ENCODE results near the gene SUFU.
"Not testable (repeated sequence)": the region's sequence is repeated elsewhere in the genome, so short reads cannot be mapped to it uniquely, and the experiment has no call there.

The SUFU gene

DNA sequence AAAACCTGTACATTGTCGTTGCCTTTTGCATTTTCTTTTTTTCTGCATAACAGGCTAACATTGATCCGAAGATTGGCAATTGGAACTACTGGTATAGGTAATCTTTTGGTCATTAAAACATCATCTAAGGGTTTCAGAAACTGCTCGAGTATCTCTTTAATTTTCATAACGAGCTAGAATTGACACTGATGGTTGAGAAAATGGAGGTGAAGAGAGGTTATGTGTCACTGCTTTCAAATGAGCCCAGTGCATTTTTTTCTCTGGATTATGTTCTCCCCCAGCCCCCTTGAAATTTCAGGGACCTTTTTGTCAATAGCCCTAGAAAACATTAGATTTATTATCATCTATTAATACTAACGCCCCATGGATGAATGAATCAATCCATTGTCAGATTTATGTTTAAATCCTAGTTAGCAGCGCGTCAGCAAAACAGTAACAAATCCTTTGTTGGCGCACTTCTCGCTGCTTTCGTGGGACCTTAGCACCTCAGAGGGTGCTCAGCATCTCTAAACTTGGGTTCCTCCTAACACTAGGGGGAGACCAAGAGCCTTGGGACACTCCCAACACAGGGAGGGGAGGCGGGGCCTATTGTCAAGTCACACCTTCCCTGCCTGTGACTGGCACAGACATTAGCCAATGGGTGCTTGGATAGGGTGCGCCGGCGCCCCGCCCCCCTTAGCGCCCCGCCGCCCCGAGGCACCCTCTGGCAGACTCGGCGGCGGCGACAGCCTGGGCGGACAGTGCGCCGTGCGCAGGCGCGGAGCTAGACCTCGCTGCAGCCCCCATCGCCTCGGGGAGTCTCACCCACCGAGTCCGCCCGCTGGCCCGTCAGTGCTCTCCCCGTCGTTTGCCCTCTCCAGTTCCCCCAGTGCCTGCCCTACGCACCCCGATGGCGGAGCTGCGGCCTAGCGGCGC is at the start of gene SUFU:
TSS of gene SUFU (plus strand) at position 709 of the 915 bp plus-strand sequence. CDS start at position 890, 181 bp downstream.
- peak; percentile 96 for FAIRE-seq
- peak; percentile 87 for DNase-seq (ENCODE audit: extremely low spot score, insufficient read length, low read depth)

DNA sequence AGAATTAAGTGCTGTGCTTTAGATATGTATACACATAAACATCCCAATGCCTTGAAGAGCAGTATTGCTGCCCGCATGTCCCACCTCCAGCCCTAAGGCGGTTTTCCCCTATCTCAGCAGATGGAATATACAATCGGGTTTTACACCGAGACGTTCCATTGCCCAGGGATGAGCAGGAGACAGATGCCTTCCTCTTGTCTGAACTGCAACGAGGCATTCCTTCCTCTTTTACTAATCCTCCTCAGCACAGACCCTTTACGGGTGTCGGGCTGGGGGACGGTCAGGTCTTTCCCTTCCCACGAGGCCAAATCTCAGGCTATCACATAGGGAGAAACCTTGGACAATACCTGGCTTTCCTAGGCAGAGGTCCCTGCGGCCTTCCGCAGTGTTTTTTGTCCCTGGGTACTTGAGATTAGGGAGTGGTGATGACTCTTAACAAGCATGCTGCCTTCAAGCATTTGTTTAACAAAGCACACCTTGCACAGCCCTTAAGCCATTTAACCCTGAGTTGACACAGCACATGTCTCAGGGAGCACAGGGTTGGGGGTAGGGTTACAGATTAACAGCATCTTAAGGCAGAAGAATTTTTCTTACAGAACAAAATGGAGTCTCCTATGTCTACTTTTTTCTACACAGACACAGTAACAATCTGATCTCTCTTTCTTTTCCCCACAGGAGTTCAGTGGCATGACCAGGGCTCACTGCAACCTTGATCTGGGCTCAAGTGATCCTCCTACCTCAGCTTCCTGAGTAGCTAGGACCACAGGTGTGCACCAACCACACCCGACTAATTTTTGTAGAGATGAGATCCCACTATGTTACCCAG is 48.9 kb upstream of the SUFU start:
- not testable (repeated sequence) for FAIRE-seq; DNase-seq (ENCODE audit: extremely low spot score, insufficient read length, low read depth)

DNA sequence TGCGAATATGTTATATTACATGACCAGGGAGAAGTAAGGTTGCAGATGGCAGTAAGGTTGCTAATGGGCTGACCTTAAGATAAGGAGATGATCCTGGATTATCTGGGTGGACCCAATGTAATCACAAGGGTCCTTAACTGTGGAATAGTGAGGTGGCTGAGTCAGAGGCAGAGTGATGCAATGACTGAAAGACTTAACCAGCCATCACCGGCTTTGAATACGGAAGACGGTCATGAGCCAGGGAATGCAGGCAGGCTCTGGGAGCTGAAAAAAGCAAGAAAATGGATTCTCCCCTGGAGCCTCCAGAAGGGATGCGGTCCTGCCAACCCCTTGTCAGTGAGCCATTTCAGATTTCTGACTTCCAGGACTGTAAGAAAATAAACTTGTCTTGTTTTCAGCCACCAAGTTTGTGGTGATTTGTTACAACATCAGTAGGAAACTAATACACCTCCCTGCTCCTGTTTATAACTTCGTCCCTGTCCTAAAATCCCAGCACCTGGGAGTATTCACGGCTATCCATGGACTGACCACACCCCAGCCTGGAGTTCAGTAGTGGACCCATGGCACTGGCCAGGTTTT is 47.8 kb upstream of the SUFU start:
- no peak for DNase-seq (ENCODE audit: extremely low spot score, insufficient read length, low read depth)

DNA sequence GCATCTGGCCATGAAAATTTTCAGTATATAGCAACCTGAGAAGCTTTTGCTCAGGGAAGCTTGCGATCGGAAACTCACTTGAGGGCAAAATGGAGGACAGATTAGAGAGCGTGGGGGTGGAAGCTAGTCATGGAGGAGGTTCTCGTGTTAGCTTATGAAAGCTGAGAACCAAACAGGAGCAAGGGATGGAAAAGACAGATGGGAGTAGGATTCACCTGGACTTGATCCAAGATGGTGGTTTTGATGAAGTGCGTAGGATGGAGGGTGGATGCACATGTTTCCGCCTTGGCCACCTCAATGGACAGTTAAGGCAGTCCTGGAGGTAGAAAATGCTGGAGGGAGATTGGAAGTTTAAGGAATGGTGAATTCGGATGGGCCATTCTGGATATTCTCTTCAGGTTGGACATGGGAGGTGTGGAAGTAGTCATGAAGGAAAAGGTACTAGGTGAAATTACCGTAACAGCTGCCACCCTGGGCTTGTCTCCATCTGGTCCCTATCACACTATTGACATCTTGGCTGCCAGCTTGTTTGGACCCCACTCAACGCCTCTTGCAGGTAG is 46.1 kb upstream of the SUFU start:
- DNase-seq (ENCODE audit: extremely low spot score, insufficient read length, low read depth) (no peak), FAIRE-seq (no peak)

More for the DNA sequence above, 47.8 kb upstream of the SUFU start:
- no peak for FAIRE-seq

DNA sequence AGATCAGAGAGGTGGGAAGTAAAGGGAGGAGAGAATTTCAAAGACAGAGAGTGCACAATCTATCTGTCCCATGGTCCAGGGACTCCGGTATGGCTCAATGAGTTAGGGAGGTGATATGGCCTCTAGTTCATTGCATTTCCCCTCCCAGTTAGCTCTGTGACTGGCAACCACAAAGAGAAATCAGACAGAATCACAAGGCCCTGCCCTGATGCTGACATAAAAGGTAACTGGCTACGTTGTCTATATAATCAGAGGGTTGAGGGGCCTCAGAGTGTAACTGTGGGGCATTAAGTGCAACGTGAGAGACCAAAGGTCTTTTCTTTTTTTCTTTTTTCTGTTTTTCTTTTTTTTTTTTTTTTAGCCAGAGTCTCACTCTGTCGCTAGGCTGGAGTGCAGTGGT is 45.1 kb upstream of the SUFU start:
- FAIRE-seq (no peak), DNase-seq (ENCODE audit: extremely low spot score, insufficient read length, low read depth) (no peak)

DNA sequence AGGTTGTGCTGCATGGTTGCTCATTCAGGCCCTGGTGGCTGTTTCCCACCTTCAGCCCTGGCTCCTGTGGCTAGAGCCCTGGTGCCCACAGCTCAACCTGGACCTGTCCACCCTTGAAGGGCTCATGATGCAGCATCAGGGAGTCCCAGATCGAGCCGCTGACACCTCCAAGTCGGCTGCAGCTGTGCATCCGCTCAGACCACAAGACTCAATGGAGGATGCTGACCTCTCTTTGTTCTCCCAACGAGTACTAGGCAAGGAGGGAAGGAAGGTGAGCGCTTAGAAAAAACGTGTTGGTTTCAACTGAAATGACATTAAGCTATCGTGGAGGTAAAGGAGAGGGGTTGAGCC is 43.0 kb upstream of the SUFU start:
- FAIRE-seq, result no peak
- no peak for DNase-seq (ENCODE audit: extremely low spot score, insufficient read length, low read depth)

DNA sequence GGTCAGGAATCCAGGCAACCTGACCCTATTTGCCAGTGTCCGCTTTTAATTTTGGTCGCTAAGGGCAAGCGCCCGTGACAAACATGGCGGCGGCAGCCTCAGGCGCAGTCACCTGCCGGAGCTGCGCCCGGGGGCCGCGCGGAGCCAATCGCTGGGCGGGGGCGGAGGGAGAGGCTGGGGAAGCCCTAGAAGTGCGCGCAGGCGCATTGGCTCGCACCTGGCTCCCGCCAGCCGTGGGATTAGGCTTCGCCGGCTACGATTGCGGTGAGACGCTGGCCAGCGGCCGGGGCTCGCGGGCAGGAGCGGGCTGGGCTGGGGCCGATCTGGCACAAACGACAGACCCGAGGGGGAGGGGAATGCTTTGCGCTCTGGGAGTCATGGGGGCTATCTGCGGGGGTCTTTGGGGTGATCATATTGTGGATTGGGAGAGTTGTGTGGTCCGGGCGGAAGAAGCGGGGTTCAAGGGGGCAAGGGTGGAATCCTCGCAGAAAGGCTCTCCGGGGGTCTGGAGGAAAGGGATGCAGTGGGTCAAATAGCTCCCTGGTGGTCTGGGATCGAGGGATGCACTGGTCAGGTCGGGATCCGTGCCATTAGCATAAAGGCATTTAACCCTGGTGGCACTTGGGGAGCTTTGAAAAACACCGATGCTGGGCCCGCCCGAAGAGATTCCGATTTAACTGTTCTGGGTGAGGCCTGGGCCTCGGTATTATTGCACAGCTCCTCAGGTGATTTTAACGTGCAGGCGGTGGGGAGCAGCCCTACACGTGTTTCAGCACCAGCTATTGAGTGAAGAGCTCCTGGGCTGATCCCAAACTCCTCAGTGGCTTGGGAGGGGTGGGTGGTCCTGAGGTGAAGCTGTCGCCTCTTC is 42.4 kb upstream of the SUFU start:
- FAIRE-seq, result peak; percentile 81
- DNase-seq (ENCODE audit: extremely low spot score, insufficient read length, low read depth), result peak; percentile 99

DNA sequence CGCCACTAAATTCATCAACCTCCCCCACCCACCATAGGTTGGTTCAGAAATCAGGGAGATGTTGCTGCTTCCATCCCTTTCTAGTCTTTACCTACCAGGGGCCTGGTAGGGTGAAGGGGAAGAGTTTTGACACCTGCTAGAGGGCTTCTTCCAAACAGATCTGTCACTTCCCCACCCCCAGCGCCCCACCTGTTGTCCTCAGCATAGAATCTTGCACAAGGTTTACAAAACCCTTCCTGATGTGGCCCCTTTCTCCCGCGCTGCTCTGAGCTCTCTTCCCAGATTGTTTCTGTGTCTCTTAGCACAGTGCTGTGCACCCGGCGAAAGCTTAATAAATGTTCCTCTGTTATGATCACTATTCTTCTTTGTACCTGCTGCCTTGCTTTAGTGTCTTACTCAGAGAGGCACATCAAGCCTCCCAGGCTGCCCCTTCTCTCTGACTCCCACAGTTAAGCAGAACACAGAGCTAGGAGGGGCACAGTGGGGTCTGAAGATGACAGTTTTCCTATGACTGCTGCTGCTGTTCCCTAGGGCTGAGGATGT is 41.2 kb upstream of the SUFU start:
- FAIRE-seq (no peak), DNase-seq (ENCODE audit: extremely low spot score, insufficient read length, low read depth) (no peak)

DNA sequence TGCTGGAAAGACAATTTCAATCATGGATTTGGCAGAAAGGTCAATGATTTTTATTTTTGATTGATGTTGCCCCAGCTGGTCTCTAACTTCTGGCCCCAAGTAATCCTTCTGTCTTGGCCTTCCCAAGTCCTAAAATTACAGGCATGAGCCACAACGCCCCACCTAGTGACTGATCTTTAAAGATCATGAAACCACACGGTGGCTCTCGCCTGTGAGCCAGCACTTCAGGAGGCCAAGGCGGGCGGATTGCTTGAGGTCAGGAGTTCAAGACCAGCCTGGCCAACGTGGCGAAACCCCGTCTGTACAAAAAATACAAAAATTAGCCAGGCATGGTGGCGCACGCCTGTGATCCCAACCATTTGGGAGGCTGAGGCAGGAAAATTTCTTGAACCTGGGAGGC is 39.8 kb upstream of the SUFU start:
- FAIRE-seq (no peak), DNase-seq (ENCODE audit: extremely low spot score, insufficient read length, low read depth) (no peak)

DNA sequence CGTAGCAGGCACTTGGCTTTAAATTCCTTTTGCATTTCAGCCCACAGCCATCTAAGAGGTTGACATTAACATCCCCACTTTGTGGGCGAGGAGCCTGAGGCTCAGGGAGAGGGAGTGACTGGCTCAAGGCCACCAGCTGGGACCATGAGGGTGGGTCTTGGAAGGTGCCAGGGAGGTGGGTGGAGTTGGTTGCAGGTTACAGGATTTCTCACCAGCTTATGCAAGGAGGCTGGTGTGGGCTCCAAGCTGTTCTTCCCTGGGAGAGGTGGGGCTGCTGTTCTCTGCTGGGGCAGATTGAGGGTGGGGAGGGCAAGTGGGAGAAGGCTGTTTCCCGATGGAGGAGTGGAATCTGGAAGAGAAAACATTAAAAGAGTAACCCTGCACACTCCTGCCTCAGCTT is 38.3 kb upstream of the SUFU start:
- FAIRE-seq (no peak), DNase-seq (ENCODE audit: extremely low spot score, insufficient read length, low read depth) (no peak)

DNA sequence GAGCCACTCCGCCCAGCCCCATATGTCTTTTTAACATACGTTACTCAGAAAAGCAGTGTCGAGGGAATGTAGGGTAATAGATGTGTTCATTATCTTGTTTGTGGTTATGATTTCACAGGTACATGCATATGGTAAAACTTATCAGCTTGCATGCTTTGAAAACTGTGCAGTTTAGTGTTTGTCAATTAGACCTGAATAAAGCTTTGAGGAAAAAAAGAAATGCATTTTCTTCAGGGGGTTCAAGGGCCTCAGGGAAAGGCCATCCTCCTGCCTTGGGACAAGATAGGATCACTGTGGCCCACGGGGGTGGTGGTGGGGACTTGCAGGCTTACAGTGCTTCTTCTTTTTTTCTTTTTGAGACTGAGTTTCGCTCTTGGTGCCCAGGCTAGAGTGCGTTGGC is 36.5 kb upstream of the SUFU start:
- FAIRE-seq (no peak), DNase-seq (ENCODE audit: extremely low spot score, insufficient read length, low read depth) (no peak)

DNA sequence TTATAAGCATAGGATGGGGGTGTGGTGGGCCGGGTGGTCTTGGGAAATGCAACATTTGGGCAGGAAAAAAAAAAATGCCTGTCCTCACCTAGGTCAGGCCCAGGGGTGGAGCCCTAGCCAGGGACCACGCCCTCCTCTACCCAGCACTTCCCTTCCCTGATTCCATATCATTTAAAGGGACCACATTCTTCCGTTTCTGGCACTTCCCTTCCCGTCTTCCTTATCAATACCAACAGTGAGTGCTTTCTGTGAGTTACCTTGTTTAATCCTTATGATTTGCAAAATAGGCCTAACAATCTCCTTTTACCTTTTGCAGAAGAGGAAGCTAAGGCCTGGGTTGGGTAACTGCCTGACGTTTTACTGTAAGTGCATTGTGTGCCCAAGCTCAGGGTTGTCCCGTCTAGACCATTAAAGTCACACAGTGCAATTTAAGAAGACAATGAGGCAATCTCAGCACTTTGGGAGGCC is 35.8 kb upstream of the SUFU start:
- FAIRE-seq (no peak), DNase-seq (ENCODE audit: extremely low spot score, insufficient read length, low read depth) (no peak)

DNA sequence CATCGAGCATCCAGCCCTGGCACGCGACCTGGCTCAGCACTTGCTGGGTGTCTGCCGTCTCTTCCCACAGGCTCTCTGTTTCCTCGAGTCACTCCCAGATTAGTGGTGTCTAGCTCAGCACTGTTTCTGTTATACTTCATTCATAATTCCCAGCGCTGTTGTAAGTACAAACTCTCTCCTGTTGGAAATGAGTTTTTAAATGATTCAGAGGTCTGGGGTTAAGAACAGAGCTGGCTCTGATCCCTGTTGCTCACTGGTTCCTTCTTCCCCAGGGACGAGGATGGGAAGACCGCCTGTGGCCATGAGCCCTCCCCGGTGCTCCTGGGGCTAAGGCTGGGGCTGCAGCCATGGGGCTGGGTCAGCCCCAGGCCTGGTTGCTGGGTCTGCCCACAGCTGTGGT is 35.1 kb upstream of the SUFU start:
- DNase-seq (ENCODE audit: extremely low spot score, insufficient read length, low read depth), result no peak
- FAIRE-seq, result no peak

DNA sequence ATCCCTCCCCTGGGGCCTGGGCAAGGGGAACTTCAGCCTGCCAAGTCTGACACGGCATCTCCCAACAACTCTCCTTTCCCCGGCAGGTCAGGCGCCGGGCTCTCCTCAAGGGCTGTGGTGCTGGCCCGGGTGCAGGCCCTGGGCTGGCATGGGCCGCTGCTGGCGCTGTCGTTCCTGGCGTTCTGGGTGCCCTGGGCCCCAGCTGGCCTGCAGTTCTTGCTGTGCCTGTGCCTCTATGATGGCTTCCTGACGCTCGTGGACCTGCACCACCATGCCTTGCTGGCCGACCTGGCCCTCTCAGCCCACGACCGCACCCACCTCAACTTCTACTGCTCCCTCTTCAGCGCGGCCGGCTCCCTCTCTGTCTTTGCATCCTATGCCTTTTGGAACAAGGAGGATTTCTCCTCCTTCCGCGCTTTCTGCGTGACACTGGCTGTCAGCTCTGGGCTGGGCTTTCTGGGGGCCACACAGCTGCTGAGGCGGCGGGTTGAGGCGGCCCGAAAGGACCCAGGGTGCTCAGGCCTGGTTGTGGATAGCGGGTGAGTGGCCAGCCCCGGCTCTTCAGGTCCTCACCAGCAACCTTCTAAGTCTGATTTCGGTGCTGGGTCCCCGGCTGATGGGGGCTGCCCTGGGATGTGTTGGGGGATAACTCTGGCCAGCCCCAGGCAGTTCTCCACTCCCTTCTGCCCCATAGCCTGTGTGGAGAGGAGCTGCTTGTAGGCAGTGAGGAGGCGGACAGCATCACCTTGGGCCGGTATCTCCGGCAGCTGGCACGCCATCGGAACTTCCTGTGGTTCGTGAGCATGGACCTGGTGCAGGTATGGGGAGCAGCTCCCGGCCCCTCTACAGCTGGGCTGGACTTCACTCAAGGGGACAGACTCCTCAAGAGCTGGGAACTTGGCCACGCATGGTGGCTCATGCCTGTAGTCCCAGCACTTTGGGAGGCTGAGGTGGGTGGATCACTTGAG is 32.9 kb upstream of the SUFU start:
- no peak for FAIRE-seq

DNA sequence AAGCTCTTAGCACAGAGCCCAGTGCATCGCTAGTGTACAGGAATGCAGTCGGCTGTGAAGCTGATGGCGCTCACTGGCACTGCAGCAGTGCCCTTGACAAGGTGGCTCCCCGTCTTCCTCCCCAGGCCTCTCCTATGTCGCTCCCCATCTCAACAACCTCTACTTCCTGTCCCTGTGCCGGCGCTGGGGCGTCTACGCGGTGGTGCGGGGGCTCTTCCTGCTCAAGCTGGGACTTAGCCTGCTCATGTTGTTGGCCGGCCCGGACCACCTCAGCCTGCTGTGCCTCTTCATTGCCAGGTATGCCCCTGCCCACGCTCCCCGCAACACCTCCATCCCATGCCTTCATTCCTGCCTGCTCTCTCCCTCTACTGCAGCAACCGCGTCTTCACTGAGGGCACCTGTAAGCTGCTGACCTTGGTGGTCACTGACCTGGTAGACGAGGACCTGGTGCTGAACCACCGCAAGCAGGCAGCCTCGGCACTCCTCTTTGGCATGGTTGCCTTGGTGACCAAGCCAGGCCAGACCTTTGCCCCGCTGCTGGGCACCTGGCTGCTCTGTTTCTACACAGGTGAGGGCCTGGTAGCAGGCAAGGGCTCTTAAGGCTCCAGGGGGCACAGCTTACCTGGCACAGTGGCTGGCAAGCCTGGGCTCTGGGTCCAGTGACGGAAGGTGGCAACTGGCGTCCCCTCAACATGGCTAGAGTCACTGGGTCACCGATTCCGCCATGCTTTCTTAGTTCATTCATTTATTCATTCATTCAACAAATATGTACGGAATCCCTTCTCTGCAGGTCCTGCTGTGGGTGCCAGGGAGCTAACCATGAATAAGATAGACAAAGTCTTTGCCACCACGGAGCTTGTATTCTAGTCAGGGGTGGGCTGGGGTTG is 30.1 kb upstream of the SUFU start:
- FAIRE-seq (no peak), DNase-seq (ENCODE audit: extremely low spot score, insufficient read length, low read depth) (no peak)

More for the DNA sequence above, 32.9 kb upstream of the SUFU start:
- no peak for DNase-seq (ENCODE audit: extremely low spot score, insufficient read length, low read depth)

DNA sequence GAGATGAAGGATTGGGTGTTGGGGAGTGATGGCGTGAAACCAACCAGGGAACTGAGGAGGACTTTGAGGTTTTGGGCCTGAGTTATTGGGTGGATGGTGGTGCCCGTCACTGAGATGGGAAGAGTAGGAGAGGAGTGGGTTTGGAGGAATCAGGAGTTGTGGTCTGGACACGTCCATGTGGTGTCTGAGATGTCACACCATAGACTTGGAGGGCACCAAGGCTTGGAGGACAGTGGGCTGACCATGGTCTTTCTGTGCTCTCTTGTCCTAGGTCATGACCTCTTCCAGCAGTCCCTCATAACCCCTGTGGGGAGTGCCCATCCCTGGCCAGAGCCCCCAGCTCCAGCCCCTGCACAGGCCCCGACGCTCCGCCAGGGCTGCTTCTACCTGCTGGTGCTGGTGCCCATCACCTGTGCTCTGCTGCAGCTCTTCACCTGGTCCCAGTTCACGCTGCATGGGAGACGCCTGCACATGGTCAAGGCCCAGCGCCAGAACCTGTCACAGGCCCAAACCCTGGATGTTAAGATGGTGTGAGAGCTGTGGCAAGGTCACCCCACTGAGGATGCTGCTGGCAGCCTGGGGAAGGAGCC is 28.2 kb upstream of the SUFU start:
- DNase-seq (ENCODE audit: extremely low spot score, insufficient read length, low read depth) (no peak), FAIRE-seq (no peak)

Data from GM18507 (cell line).